ENCODE results near the gene DNM2. TPM values are rescaled to one million over a fixed set of nuclear protein-coding genes. Genes with fewer than 3 reads are reported as not detected.

The DNM2 gene
- total and polyA plus RNA-seq, 10 of the 15 experiments (the other 5 are each of a cell fraction or from before 2014, with no cell fraction given) = 1.2 to 146 (median 68.9) TPM

GRCh38 chr19:10876459-10877240, 158.8 kb downstream of the DNM2 start:
- peak overlapping the region; percentile 60 for H3K4me3 ChIP-seq
- H3K27ac ChIP-seq (ENCODE audit: control insufficient read depth, insufficient read depth) = peak overlapping the region; percentile 97
- ChIA-PET RAD21 (ENCODE audit: unreplicated experiment) (interaction anchor here (0.8 to 3.4 kb wide), 6 partner anchors 11 to 85 kb away, joined by 3 to 25 read pairs (median 3); no protein-coding TSS in a partner anchor), CTCF (interaction anchor here (0.6 to 3.5 kb wide), 10 partner anchors 9 to 166 kb away, joined by 3 to 20 read pairs (median 4); partner anchors contain the start of gene DNM2), POLR2A (interaction anchor here (0.6 to 1.1 kb wide), 6 partner anchors 11 to 1056 kb away, joined by 3 to 6 read pairs (median 3); no protein-coding TSS in a partner anchor), SMC1A (ENCODE audit: uncharacterized antibody, unreplicated experiment) (interaction anchor here (0.8 to 2.8 kb wide), 8 partner anchors 9 to 159 kb away, joined by 3 to 14 read pairs (median 4); partner anchors contain the start of gene DNM2)
- under 1% methylated on average over 10 of the region's 10 CpGs for WGBS (ENCODE audit: insufficient coverage, insufficient replicate concordance, low lambda C conversion rate, missing lambda C conversion rate)
- peak; percentile 80 for ATAC-seq
- TSS peak; percentile 64 for BruUV-seq (replicated peaks)
- peaks cover 91% of the 10 kb centered on the region for H3K79me2 ChIP-seq (ENCODE audit: control insufficient read depth, insufficient read depth, low read length)
- H3K9ac ChIP-seq (ENCODE audit: control insufficient read depth, insufficient read depth, low read length) = peak overlapping the region; percentile 77
- H4K20me1 ChIP-seq (ENCODE audit: control insufficient read depth, insufficient read depth) = no peaks in the 10 kb centered on the region; the same call in 1 of the 2 replicates
- peak; percentile 79 for DNase-seq (ENCODE audit: low read depth, low spot score)
- peak; percentile 95 for FAIRE-seq
- H2AFZ ChIP-seq (ENCODE audit: control insufficient read depth, low read depth, low read length) = no peak overlapping the region
- no peaks in the 10 kb centered on the region for H3K27me3 ChIP-seq (replicated peaks in 1 of 2; ENCODE audit: control insufficient read depth in 2 of 2, insufficient read depth in 2 of 2, low read length in 1 of 2)
- H3K9me3 ChIP-seq (replicated peaks; ENCODE audit: control insufficient read depth, insufficient read depth, low read length) = no peaks in the 10 kb centered on the region
- in situ Hi-C loops (cut with MboI) (no loop called here), intact Hi-C loops (cut with micrococcal nuclease; ENCODE audit: unreplicated experiment) (loop anchor here (5.0 to 10.0 kb wide), 2 partner anchors 216 to 688 kb away; no protein-coding TSS in a partner anchor)
- peak overlapping the region; percentile 100 for H3K4me2 ChIP-seq (ENCODE audit: control insufficient read depth, insufficient read depth)
- peaks cover 5 to 6% of the 10 kb centered on the region in 2 experiments for H3K36me3 ChIP-seq (ENCODE audit: control insufficient read depth in 2 of 2, insufficient read depth in 2 of 2, low read length in 1 of 2)
- peaks cover 57% of the 10 kb centered on the region for H3K4me1 ChIP-seq (ENCODE audit: control insufficient read depth, insufficient read depth, low read length)
- TF ChIP-seq, protein P1, sequence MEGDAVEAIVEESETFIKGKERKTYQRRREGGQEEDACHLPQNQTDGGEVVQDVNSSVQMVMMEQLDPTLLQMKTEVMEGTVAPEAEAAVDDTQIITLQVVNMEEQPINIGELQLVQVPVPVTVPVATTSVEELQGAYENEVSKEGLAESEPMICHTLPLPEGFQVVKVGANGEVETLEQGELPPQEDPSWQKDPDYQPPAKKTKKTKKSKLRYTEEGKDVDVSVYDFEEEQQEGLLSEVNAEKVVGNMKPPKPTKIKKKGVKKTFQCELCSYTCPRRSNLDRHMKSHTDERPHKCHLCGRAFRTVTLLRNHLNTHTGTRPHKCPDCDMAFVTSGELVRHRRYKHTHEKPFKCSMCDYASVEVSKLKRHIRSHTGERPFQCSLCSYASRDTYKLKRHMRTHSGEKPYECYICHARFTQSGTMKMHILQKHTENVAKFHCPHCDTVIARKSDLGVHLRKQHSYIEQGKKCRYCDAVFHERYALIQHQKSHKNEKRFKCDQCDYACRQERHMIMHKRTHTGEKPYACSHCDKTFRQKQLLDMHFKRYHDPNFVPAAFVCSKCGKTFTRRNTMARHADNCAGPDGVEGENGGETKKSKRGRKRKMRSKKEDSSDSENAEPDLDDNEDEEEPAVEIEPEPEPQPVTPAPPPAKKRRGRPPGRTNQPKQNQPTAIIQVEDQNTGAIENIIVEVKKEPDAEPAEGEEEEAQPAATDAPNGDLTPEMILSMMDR (IDR thresholded peaks at IDR 0.05 in 2 of 3, conservative IDR thresholded peaks at IDR 0.05 in 1 of 3; ENCODE audit: control insufficient read depth in 2 of 3, extremely low read depth in 1 of 3, insufficient read depth in 1 of 3, low read depth in 3 of 3, low read length in 3 of 3) = no peak
- TF ChIP-seq, protein P2, sequence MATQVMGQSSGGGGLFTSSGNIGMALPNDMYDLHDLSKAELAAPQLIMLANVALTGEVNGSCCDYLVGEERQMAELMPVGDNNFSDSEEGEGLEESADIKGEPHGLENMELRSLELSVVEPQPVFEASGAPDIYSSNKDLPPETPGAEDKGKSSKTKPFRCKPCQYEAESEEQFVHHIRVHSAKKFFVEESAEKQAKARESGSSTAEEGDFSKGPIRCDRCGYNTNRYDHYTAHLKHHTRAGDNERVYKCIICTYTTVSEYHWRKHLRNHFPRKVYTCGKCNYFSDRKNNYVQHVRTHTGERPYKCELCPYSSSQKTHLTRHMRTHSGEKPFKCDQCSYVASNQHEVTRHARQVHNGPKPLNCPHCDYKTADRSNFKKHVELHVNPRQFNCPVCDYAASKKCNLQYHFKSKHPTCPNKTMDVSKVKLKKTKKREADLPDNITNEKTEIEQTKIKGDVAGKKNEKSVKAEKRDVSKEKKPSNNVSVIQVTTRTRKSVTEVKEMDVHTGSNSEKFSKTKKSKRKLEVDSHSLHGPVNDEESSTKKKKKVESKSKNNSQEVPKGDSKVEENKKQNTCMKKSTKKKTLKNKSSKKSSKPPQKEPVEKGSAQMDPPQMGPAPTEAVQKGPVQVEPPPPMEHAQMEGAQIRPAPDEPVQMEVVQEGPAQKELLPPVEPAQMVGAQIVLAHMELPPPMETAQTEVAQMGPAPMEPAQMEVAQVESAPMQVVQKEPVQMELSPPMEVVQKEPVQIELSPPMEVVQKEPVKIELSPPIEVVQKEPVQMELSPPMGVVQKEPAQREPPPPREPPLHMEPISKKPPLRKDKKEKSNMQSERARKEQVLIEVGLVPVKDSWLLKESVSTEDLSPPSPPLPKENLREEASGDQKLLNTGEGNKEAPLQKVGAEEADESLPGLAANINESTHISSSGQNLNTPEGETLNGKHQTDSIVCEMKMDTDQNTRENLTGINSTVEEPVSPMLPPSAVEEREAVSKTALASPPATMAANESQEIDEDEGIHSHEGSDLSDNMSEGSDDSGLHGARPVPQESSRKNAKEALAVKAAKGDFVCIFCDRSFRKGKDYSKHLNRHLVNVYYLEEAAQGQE (IDR thresholded peaks at IDR 0.05; ENCODE audit: low read depth, low read length) = 0 out of 2 replicates have a peak, but pooled peaks have one; percentile 8
- TF ChIP-seq PBX3 (IDR thresholded peaks at IDR 0.05; ENCODE audit: insufficient replicate concordance, low read depth, low read length) (peak; percentile 58), CREM (IDR thresholded peaks at IDR 0.05; ENCODE audit: low read depth) (peak; percentile 84), BCLAF1 (IDR thresholded peaks at IDR 0.05) (no peak), NR2C1 (IDR thresholded peaks at IDR 0.05) (no peak), PML (IDR thresholded peaks at IDR 0.05; ENCODE audit: low read length) (peak; percentile 36; the same call in 1 of the 2 replicates), HDGF (IDR thresholded peaks at IDR 0.05) (no peak), LARP7 (IDR thresholded peaks at IDR 0.05) (no peak; the same call in 1 of the 2 replicates), MYB (IDR thresholded peaks at IDR 0.05; ENCODE audit: borderline replicate concordance, low read depth, low read length) (no peak), MTA2 (IDR thresholded peaks at IDR 0.05; ENCODE audit: low read depth) (peak; percentile 80), BHLHE40 (IDR thresholded peaks at IDR 0.05; ENCODE audit: borderline replicate concordance in 1 of 2, low read depth in 2 of 2, low read length in 1 of 2) (peak; percentile 94 to 95)
